Measurements from ENCODE around the gene OAT. TPM values are rescaled to one million over a fixed set of nuclear protein-coding genes. Genes with fewer than 3 reads are reported as not detected.

The OAT gene
- total RNA-seq, 1 experiment from 2014 or later, result 67.9 TPM

DNA sequence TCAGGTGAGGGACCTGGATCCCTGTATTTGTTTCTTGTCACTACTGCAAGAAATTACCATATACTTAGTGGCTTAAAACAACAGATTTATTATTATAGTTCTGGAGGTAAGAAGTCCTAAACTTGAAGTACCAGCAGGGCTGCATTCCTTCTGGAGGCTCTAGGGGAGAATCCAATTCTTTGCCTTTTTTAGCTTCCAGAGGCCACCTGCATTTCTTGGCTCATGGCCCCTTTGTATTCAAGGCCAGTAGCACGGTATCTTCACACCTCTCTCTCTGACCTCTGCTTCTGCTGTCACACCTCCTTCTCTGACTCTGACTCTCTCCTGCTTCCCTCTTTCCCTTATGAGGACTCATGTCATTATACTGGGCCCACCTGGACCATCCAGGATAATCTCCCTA, 40.7 kb upstream of the OAT start:
- Histone ChIP-seq H3K23me2 (ENCODE audit: insufficient read length, low read depth, low read length, poor library complexity, severe bottlenecking) (peaks cover 3% of the 10 kb centered on the region), H3K23ac (ENCODE audit: insufficient read length, low read depth, low read length) (no peak overlapping the region), H3K4me2 (ENCODE audit: insufficient read depth, insufficient read length, low read length) (no peak overlapping the region), H2BK120ac (ENCODE audit: low read depth, low read length, poor library complexity, severe bottlenecking) (no peak overlapping the region), H2BK5ac (ENCODE audit: insufficient read length, low read length) (no peak overlapping the region), H3K27ac (ENCODE audit: insufficient read length, low read depth, low read length) (no peak overlapping the region), H3K18ac (ENCODE audit: insufficient read length, low read depth, low read length) (no peak overlapping the region), H4K20me1 (ENCODE audit: control insufficient read depth, insufficient read depth, insufficient read length) (no peaks in the 10 kb centered on the region), H3K9ac (ENCODE audit: extremely low read depth, insufficient read length, low read length) (no peak overlapping the region), H4K8ac (replicated peaks; ENCODE audit: insufficient read length, low read depth, low read length) (no peak overlapping the region), H3K79me2 (ENCODE audit: insufficient read depth, low read length) (no peaks in the 10 kb centered on the region), H4K91ac (ENCODE audit: insufficient read length, low read depth, low read length) (no peak overlapping the region), H4K5ac (ENCODE audit: insufficient read length, low read depth, low read length) (no peak overlapping the region), H2BK20ac (ENCODE audit: low read depth, low read length, poor library complexity, severe bottlenecking) (no peak overlapping the region), H3K9me3 (ENCODE audit: control insufficient read depth, low read depth, low read length) (no peaks in the 10 kb centered on the region), H3K27me3 (ENCODE audit: insufficient read depth, low read length) (no peaks in the 10 kb centered on the region), H2AFZ (ENCODE audit: low read length) (no peak overlapping the region), H2BK12ac (ENCODE audit: insufficient read length, low read depth, low read length) (no peak overlapping the region), H2BK15ac (ENCODE audit: low read depth, low read length) (no peak overlapping the region), H2AK5ac (ENCODE audit: insufficient read length, low read length) (no peak overlapping the region), H3K4me1 (ENCODE audit: insufficient read depth, low read length) (peaks cover 13% of the 10 kb centered on the region), H3T11ph (ENCODE audit: low read length) (no peak overlapping the region), H3K4ac (ENCODE audit: low read depth, low read length) (no peak overlapping the region), H3K79me1 (ENCODE audit: insufficient read depth, low read depth, low read length, poor library complexity, severe bottlenecking) (no peaks in the 10 kb centered on the region), H3K56ac (ENCODE audit: insufficient read length, low read depth, low read length) (no peak overlapping the region), H3K14ac (ENCODE audit: insufficient read depth, low read length) (no peak overlapping the region)
- WGBS (ENCODE audit: extremely low coverage, insufficient read length, low lambda C conversion rate), result no CpG with 5 or more reads among the region's 1 CpG
- Mint-ChIP-seq H3K4me1 (peaks cover 42 to 58% of the 10 kb centered on the region in 2 experiments), H3K27ac (no peak overlapping the region; a peak in 1 of 7 replicates), H3K27me3 (ENCODE audit: low read depth) (peaks cover 33% of the 10 kb centered on the region), H3K4me3 (no peak overlapping the region), H3K36me3 (ENCODE audit: insufficient read depth in 1 of 3, low read depth in 3 of 3) (peaks cover 2 to 5% (median 2%) of the 10 kb centered on the region in 3 experiments; a peak in 6 of 7 replicates), H3K9me3 (no peaks in the 10 kb centered on the region; a peak in 1 of 5 replicates)
- TF ChIP-seq, protein P1, sequence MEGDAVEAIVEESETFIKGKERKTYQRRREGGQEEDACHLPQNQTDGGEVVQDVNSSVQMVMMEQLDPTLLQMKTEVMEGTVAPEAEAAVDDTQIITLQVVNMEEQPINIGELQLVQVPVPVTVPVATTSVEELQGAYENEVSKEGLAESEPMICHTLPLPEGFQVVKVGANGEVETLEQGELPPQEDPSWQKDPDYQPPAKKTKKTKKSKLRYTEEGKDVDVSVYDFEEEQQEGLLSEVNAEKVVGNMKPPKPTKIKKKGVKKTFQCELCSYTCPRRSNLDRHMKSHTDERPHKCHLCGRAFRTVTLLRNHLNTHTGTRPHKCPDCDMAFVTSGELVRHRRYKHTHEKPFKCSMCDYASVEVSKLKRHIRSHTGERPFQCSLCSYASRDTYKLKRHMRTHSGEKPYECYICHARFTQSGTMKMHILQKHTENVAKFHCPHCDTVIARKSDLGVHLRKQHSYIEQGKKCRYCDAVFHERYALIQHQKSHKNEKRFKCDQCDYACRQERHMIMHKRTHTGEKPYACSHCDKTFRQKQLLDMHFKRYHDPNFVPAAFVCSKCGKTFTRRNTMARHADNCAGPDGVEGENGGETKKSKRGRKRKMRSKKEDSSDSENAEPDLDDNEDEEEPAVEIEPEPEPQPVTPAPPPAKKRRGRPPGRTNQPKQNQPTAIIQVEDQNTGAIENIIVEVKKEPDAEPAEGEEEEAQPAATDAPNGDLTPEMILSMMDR (conservative IDR thresholded peaks at IDR 0.05), result no peak
- DNase-seq, result no peak
